NOMO-1 (cell line): Measurements from ENCODE around the gene COX5B.
"Not testable (repeated sequence)": the region's sequence is repeated elsewhere in the genome, so short reads cannot be mapped to it uniquely, and the experiment has no call there.

Source experiments
- DNase-seq, 2 experiments: peaks; one replicate each; lab custom pipeline; 2025; ENCODE audit not compliant: unreplicated experiment in 2 of 2; lab: John Stamatoyannopoulos, UW

Gene COX5B

GRCh38 chr2:97645695-97646629 is at the start of gene COX5B:
Gene COX5B (plus strand): TSS chr2:97646062. CDS start chr2:97646087, 25 bp downstream.
- DNase-seq = peak; percentile 99

DNA sequence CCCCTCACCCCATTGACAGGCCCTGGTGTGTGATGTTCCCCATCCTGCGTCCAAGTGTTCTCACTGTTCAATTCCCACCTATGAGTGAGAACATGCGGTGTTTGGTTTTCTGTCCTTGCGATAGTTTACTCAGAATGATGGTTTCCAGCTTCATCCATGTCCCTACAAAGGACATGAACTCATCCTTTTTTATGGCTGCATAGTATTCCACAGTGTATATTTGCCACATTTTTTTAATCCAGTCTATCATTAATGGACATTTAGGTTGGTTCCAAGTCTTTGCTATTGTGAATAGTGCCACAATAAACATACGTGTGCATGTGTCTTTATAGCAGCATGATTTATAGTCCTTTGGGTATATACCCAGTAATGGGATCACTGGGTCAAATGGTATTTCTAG is 49.7 kb upstream of the COX5B start:
- DNase-seq = not testable (repeated sequence)

DNA sequence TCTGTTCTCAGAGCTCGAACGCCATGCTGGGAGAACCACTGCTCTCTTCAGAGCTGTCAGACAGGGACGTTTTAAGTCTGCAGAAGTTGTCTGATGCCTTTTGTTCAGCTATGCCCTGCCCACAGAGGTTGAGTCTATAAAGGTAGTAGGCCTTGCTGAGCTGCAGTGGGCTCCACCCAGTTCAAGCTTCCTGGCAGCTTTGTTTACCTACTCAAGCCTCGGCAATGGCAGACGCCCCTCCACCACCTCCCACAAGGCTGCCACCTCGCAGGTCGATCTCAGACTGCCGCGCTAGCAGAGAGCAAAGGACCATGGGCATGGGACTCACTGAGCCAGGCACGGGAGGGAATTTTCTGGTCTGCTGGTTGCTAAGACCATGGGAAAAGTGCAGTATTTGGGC is 44.3 kb upstream of the COX5B start:
- DNase-seq = not testable (repeated sequence)

GRCh38 chr2:97605109-97605508 is 40.8 kb upstream of the COX5B start:
- DNase-seq = not testable (repeated sequence)

GRCh38 chr2:97605524-97606339 is 40.1 kb upstream of the COX5B start:
- DNase-seq = not testable (repeated sequence)

GRCh38 chr2:97608745-97609144 is 37.1 kb upstream of the COX5B start:
- not testable (repeated sequence) for DNase-seq

GRCh38 chr2:97611895-97612294 is 34.0 kb upstream of the COX5B start:
- DNase-seq = not testable (repeated sequence)

- DNase-seq = not testable (repeated sequence)
Measured at GRCh38 chr2:97615746-97616145, 30.1 kb upstream of the COX5B start.

DNA sequence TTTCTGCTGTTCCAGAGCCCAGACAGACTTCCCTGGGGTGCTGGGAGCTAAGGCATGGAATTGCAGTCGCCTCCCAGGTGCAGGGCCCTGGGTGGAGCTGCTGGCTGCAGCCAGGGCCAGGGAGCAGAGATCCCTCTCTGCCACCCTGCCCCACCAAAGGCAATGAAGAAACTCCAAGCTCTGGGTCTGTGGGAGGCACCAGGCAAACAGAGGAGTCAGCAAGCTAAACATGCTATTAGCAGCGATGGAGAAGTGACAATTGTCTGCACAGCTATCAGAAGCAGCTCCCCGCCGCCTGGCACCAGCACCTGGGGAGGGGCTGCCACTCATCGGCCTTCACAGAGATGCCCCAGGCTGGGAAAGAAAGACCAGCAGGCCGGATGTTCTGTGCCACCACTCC is 28.0 kb upstream of the COX5B start:
- no peak for DNase-seq

DNA sequence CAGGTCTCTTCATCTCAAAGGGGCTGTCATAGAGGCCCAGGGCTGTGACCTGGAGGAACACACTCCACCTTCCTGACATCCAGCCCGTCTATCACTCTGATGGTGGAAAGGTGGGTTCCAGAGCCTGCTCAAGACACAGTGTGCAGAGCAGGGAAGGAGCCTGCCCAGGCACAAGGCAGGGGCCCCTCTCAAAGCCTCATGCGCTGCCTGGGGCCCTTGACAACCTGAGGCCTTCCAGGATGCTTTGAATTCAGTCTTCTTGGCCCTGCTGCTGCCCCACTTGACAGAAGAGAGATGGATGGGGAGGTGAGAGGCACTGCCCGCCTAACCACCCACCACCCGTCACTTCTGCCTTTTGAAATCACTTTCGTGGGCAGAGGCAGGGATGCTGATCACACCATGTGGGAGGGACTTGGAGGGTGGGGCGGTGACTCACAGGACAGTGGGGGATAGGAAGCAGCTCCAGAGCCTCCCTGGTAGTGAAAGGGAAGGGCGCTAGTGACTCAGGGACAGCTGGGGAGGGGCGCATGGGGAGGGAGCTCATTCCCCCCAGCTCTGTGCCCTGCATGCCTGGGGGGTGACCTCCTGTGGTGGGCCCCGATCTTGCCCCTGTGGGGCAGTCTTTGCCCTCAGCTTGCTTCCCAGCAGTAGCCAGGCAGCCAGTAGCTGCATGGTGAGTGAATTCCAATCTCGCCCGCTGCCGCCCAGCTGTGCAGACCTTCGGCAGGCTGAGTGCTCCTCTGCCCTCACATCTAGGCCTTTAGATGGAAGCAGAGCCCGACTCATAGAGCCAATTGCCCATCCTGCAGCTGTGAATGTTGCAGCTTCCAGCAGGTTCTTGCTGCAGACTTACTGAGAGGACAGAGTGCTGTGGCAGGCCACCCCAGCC is 26.7 kb upstream of the COX5B start:
- DNase-seq = not testable (repeated sequence)

DNA sequence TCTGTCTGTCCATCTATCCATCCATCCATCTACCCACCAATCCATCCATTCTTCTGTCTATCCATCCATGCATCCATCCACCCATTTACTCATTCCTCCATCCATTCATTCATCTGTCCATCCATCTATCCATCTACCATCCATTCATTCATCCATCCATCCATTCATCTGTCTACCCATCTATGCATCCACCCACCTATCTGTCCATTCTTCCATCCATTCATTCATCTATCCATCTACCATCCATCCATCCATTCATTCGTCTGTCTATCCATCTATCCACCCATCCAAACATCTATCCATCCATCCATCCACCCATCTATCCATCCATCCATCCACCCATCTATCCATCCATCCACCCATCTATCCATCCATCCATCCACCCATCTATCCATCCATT is 25.4 kb upstream of the COX5B start:
- not testable (repeated sequence) for DNase-seq

- not testable (repeated sequence) for DNase-seq
Measured at GRCh38 chr2:97622976-97623375, 22.9 kb upstream of the COX5B start.

DNA sequence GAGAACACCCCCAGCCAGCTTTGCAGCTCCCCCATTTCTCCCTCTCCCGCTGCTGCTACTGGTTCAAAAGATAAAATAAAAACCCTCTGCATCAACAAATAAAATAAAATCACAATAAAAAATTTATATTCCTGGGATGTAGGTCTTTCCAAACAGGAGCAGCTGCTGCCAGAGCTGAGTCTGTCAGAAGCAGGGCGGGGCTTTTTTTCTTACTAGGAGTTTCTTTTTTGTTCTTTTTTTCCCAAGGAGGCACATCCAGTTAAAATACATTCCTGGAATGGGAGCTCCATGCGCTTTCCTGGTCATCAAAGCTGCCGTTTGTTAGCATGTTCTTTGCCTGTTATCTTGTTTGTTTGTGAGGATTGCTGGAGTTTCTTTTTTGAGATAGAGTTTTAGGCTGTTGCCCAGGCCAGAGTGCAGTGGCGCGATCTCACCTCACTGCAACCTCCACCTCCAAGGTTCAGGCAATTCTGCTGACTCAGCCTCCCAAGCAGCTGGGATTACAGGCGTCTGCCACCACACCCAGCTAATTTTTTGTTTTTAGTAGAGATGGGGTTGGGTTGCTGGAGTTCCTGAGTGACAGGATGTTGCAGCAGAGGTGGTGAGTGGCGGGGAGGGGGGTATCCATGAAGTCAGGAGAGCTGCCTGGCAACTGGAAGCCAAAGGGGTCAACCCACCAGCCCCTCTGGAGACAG is 20.4 kb upstream of the COX5B start:
- not testable (repeated sequence) for DNase-seq

DNA sequence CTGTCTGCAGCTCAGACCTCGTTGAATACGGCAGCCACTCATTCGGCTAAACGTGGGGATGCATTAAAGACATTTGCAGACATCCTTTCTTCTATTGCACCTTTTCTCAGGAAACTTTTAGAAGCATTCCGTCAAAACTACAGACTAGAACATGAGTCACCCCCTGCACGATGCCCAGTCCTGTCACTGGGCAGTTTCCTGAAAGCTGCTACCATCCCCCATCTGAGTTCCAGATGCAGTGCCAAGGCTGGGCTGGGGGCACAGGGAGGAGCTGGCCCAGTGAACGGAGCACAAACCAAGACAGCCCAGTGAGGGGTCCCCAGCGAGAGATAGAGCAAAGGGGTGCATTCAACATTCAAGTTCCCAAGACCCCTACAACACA is 19.8 kb upstream of the COX5B start:
- DNase-seq = not testable (repeated sequence)

- DNase-seq = no peak
Measured at GRCh38 chr2:97644023-97644717, 1.7 kb upstream of the COX5B start.

- DNase-seq = peak; percentile 41 to 47
Measured at GRCh38 chr2:97645112-97645694, 659 bp upstream of the COX5B start.

- no peak for DNase-seq
Measured at GRCh38 chr2:97646977-97647376, 1.1 kb downstream of the COX5B start.

DNA sequence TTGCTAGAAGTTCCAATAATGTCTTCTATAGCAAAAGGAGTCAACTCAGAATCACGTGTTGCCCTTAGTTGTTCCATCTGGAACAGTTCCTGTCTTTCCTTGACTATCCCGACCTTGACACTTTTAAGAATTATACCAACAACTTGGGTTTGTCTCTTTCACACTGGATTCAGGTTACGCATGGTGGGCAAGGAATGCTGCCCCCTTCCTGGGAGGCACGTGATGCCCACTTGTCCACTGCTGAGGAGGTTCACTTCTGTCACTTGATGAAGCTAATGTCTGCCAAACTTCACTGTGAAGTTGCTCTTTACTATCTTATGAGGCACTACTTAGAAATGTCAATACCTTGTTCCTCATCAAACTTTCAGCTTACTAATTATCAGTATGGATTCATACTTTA is 5.3 kb downstream of the COX5B start:
- no peak for DNase-seq

- DNase-seq = no peak
Measured at GRCh38 chr2:97653473-97653872, 7.6 kb downstream of the COX5B start.
